SK-MEL-5 (cell line): Measurements from ENCODE around the gene GJD3. TPM values are rescaled to one million over a fixed set of nuclear protein-coding genes. Genes with fewer than 3 reads are reported as not detected.

Experiments
- DNase-seq: peaks from one replicate; pipeline ENCODE4 v3.0.0-alpha.2; 2016; ENCODE audit warnings: low read depth, low spot score
- in situ Hi-C: cut with HindIII; loops from 2 replicates; pipeline ENCODE4 v1.10.0; 2016; ENCODE audit warnings: low sequenced_read_pairs, high pct_unique_total_duplicates, low pct_unique_long_range_greater_than_20kb
- total RNA-seq: library from RNA; depleted of rRNA; stranded (reverse); fragments of >200 nt; shearing (Covaris generic); gene quantifications from 2 replicates; pipeline ENCODE4 v1.2.3, GENCODE V29; 2014

The GJD3 gene
- total RNA-seq, 1 experiment from 2014 or later = not detected

- in situ Hi-C loops = no loop called here
- DNase-seq = no peak
Observed at GRCh38 chr17:40347319-40348135, 17.0 kb downstream of the GJD3 start.

GRCh38 chr17:40346765-40347158 lies 17.8 kb downstream of the GJD3 start:
- in situ Hi-C loops = no loop called here
- DNase-seq = no peak

GRCh38 chr17:40345994-40346764 lies 18.4 kb downstream of the GJD3 start:
- DNase-seq = peak; percentile 54
- in situ Hi-C loops = no loop called here

- in situ Hi-C loops = no loop called here
- no peak for DNase-seq
Observed at GRCh38 chr17:40345161-40345993, 19.2 kb downstream of the GJD3 start.

- no peak for DNase-seq
- in situ Hi-C loops = no loop called here
Observed at GRCh38 chr17:40344421-40345160, 19.9 kb downstream of the GJD3 start.

- in situ Hi-C loops = no loop called here
- DNase-seq = no peak
Observed at GRCh38 chr17:40343219-40344119, 21.1 kb downstream of the GJD3 start.

GRCh38 chr17:40342504-40343218 lies 21.9 kb downstream of the GJD3 start:
- in situ Hi-C loops = no loop called here
- no peak for DNase-seq

- in situ Hi-C loops = no loop called here
- DNase-seq = peak; percentile 51
Observed at GRCh38 chr17:40341808-40342503, 22.6 kb downstream of the GJD3 start.

- DNase-seq = peak; percentile 69
- in situ Hi-C loops = no loop called here
Observed at GRCh38 chr17:40340880-40341807, 23.4 kb downstream of the GJD3 start.

- DNase-seq = no peak
- in situ Hi-C loops = no loop called here
Observed at GRCh38 chr17:40340327-40340726, 24.2 kb downstream of the GJD3 start.

- DNase-seq = no peak
- in situ Hi-C loops = no loop called here
Observed at GRCh38 chr17:40338941-40339649, 25.4 kb downstream of the GJD3 start.

- no peak for DNase-seq
- in situ Hi-C loops = no loop called here
Observed at GRCh38 chr17:40338058-40338457, 26.5 kb downstream of the GJD3 start.

- in situ Hi-C loops = no loop called here
- no peak for DNase-seq
Observed at GRCh38 chr17:40337351-40337750, 27.2 kb downstream of the GJD3 start.

GRCh38 chr17:40335620-40336019 lies 28.9 kb downstream of the GJD3 start:
- in situ Hi-C loops = no loop called here
- no peak for DNase-seq
